ENCODE results near the gene CACNB2. TPM values are rescaled to one million over a fixed set of nuclear protein-coding genes. Genes with fewer than 3 reads are reported as not detected.
"Not testable (repeated sequence)": the region's sequence is repeated elsewhere in the genome, so short reads cannot be mapped to it uniquely, and the experiment has no call there.

The CACNB2 gene
- total and polyA plus RNA-seq, 2 experiments from 2014 or later, result 4.6 to 5.3 TPM

DNA sequence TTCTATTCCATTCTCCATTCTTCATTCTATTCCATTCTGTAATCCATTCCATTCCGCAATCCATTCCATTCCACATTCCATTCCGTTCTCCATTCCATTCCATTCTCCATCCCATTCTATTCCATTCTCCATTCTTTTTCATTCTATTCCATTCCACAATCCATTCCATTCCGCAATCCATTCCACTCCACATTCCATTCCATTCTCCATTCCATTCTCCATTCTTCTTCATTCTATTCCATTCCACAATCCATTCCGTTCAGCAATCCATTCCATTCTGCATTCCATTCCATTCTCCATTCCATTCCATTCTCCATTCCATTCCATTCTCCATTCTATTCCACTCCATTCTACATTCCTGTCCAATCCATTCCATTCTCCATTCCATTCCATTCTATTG lies 426.0 kb downstream of the CACNB2 start:
- Histone ChIP-seq H3K4me3 (no peak overlapping the region), H3K9me3 (ENCODE audit: low read depth) (no peaks in the 10 kb centered on the region), H3K4me2 (no peak overlapping the region), H2AFZ (no peak overlapping the region), H3K4me1 (ENCODE audit: insufficient read depth) (no peaks in the 10 kb centered on the region), H3K27me3 (no peaks in the 10 kb centered on the region), H3K36me3 (replicated peaks; ENCODE audit: insufficient read depth, low read depth) (no peaks in the 10 kb centered on the region), H4K20me1 (ENCODE audit: insufficient read depth, poor library complexity, severe bottlenecking) (no peaks in the 10 kb centered on the region), H3K9me2 (replicated peaks; ENCODE audit: insufficient read depth) (no peaks in the 10 kb centered on the region), H3K79me2 (no peaks in the 10 kb centered on the region), H3K27ac (no peak overlapping the region)
- TF ChIP-seq, protein P1, sequence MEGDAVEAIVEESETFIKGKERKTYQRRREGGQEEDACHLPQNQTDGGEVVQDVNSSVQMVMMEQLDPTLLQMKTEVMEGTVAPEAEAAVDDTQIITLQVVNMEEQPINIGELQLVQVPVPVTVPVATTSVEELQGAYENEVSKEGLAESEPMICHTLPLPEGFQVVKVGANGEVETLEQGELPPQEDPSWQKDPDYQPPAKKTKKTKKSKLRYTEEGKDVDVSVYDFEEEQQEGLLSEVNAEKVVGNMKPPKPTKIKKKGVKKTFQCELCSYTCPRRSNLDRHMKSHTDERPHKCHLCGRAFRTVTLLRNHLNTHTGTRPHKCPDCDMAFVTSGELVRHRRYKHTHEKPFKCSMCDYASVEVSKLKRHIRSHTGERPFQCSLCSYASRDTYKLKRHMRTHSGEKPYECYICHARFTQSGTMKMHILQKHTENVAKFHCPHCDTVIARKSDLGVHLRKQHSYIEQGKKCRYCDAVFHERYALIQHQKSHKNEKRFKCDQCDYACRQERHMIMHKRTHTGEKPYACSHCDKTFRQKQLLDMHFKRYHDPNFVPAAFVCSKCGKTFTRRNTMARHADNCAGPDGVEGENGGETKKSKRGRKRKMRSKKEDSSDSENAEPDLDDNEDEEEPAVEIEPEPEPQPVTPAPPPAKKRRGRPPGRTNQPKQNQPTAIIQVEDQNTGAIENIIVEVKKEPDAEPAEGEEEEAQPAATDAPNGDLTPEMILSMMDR (IDR thresholded peaks at IDR 0.05; ENCODE audit: poor library complexity), result no peak
- TF ChIP-seq EZH2phosphoT487 (IDR thresholded peaks at IDR 0.05; ENCODE audit: low read depth, severe bottlenecking, unreplicated experiment), result no peak
- TF ChIP-seq EZH2 (IDR thresholded peaks at IDR 0.05; ENCODE audit: borderline replicate concordance), result no peak
- 98% methylated on average over 4 of the region's 4 CpGs for WGBS (ENCODE audit: low lambda C conversion rate, missing lambda C conversion rate)
- DNase-seq (ENCODE audit: low spot score), result no peak

DNA sequence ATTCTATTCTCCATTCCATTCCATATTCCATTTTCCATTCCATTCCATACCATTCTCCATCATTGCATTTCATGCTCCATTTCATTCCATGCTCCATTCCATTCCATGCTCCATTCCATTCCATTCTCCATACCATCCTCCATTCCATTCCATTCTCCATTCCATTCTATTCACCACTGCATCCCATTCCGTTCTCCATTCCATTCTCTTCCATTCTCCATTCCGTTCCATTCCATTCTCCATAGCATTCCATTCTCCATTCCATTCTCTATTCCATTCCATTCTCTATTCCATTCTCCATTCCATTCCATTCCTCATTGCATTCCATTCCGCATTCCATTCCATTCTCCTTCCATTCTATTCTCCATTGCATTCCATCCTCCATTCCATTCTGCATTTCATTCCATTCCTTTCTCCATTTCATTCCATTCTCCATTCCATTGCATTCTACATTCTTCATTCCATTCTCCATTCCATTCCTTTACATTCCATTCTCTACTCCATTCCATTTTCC lies 427.2 kb downstream of the CACNB2 start:
- H4K20me1 ChIP-seq (ENCODE audit: insufficient read depth, poor library complexity, severe bottlenecking), result no peaks in the 10 kb centered on the region
- H3K4me2 ChIP-seq, result no peak overlapping the region
- no peak for DNase-seq (ENCODE audit: low spot score)
- no peaks in the 10 kb centered on the region for H3K9me3 ChIP-seq (ENCODE audit: low read depth)
- no peaks in the 10 kb centered on the region for H3K9me2 ChIP-seq (replicated peaks; ENCODE audit: insufficient read depth)
- H3K79me2 ChIP-seq, result no peaks in the 10 kb centered on the region
- no peak overlapping the region for H3K27ac ChIP-seq
- H3K36me3 ChIP-seq (replicated peaks; ENCODE audit: insufficient read depth, low read depth), result no peaks in the 10 kb centered on the region
- WGBS (ENCODE audit: low lambda C conversion rate, missing lambda C conversion rate), result 100% methylated on average over 3 of the region's 3 CpGs
- TF ChIP-seq EZH2phosphoT487 (IDR thresholded peaks at IDR 0.05; ENCODE audit: low read depth, severe bottlenecking, unreplicated experiment), result no peak
- no peak for TF ChIP-seq EZH2 (IDR thresholded peaks at IDR 0.05; ENCODE audit: borderline replicate concordance)
- TF ChIP-seq, protein P1 (IDR thresholded peaks at IDR 0.05; ENCODE audit: poor library complexity), result no peak
- no peaks in the 10 kb centered on the region for H3K4me1 ChIP-seq (ENCODE audit: insufficient read depth)
- H3K4me3 ChIP-seq, result no peak overlapping the region
- H3K27me3 ChIP-seq, result no peaks in the 10 kb centered on the region
- no peak overlapping the region for H2AFZ ChIP-seq

DNA sequence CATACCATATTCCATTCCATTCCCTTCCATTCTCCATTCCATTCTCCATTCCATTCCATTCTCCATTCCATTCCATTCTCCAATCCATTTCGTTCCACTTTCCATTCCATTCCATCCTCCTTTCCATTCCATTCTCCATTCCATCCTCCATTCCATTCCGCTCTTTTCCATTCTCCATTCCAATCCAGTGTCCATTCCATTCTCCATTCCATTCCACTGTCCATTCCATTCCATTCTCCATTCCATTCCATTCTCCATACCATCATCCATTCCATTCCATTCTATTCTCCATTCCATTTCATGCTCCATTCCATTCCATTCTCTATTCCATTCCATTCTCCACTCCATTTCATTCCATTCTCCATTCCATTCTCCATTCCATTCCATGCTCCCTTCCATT lies 430.2 kb downstream of the CACNB2 start:
- H3K4me3 ChIP-seq; H3K27me3 ChIP-seq; H3K9me2 ChIP-seq (replicated peaks; ENCODE audit: insufficient read depth); H3K4me1 ChIP-seq (ENCODE audit: insufficient read depth); H4K20me1 ChIP-seq (ENCODE audit: insufficient read depth, poor library complexity, severe bottlenecking); H3K36me3 ChIP-seq (replicated peaks; ENCODE audit: insufficient read depth, low read depth); H3K9me3 ChIP-seq (ENCODE audit: low read depth); H2AFZ ChIP-seq; H3K79me2 ChIP-seq; H3K27ac ChIP-seq; H3K4me2 ChIP-seq; DNase-seq (ENCODE audit: low spot score): not testable (repeated sequence)
- 100% methylated on average over 2 of the region's 2 CpGs for WGBS (ENCODE audit: low lambda C conversion rate, missing lambda C conversion rate)

DNA sequence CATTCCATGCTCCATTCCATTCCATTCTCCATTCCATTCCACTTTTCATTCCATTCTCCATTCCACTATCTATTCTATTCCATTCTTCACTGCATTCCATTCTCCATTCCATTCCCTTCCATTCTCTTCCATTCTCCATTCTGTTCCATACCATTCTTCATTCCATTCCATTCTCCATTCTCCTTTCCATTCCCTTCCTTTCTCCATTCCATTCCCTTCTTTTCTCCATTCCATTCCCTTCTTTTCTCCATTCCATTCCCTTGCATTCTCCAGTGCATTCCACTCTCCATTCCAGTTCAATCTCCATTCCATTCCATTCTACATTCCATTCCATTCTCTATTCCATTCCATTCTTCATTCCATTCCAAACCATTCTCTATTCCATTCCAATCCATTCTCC lies 430.9 kb downstream of the CACNB2 start:
- no peaks in the 10 kb centered on the region for H3K79me2 ChIP-seq
- H2AFZ ChIP-seq, result no peak overlapping the region
- no peak overlapping the region for H3K4me3 ChIP-seq
- no peak for TF ChIP-seq EZH2phosphoT487 (IDR thresholded peaks at IDR 0.05; ENCODE audit: low read depth, severe bottlenecking, unreplicated experiment)
- TF ChIP-seq, protein P1 (IDR thresholded peaks at IDR 0.05; ENCODE audit: poor library complexity), result no peak
- no peak for TF ChIP-seq EZH2 (IDR thresholded peaks at IDR 0.05; ENCODE audit: borderline replicate concordance)
- H3K9me2 ChIP-seq (replicated peaks; ENCODE audit: insufficient read depth), result no peaks in the 10 kb centered on the region
- no peak overlapping the region for H3K4me2 ChIP-seq
- no peaks in the 10 kb centered on the region for H3K9me3 ChIP-seq (ENCODE audit: low read depth)
- no peak overlapping the region for H3K27ac ChIP-seq
- no peak for DNase-seq (ENCODE audit: low spot score)
- no peaks in the 10 kb centered on the region for H3K36me3 ChIP-seq (replicated peaks; ENCODE audit: insufficient read depth, low read depth)
- H3K27me3 ChIP-seq, result no peaks in the 10 kb centered on the region
- no peaks in the 10 kb centered on the region for H3K4me1 ChIP-seq (ENCODE audit: insufficient read depth)
- H4K20me1 ChIP-seq (ENCODE audit: insufficient read depth, poor library complexity, severe bottlenecking), result no peaks in the 10 kb centered on the region

Data from hepatocyte (in vitro differentiated cells).